GM18505 (cell line): ENCODE results near the gene CRISPLD2.

Experiments
- ATAC-seq: cut with Tn5 transposase; IDR thresholded peaks from one replicate; pipeline ENCODE4 v1.9.1; 2021; ENCODE audit not compliant: unreplicated experiment
- POLR2A ChIP-seq: IDR thresholded peaks from 4 replicates; pipeline ENCODE4 v1.6.1; 2011; ENCODE audit warnings: borderline replicate concordance; ENCODE audit not compliant: insufficient read depth, insufficient read length; ENCODE audit errors: extremely low read depth

CRISPLD2 gene

DNA sequence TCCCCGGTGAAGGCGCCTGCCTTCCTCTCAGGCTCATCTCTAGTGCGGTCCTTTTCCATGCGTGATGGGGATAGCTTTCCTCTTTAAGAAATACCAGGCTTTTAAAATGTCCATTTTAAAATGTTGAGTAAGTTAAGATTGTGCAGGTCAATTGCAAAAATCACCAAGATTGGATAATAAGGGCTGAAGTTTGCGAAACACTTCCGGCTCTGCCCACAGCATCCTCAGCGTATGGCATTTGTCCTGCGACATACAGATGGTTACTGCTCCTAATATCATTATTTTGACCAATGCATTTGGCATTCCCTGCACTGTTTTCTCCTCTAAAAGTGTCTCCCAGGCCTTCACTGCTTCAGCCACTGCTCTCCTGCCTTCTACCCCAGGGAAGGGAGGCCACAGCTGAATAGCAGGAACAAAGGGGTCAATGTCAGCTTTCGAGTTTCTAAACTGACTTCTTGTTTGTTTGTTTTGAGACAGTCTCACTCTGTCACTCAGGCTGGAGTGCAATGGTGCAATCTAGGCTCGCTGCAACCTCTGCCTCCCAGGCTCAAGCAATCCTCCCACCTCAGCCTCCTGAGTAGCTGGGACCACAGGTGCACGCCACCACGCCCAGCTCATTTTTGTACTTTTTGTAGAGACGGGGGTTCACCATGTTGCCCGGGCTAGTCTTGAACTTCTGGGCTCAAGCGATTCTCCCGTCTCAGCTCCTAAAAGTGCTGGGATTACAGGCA is 91.9 kb downstream of the CRISPLD2 start:
- TF ChIP-seq POLR2A: no peak
- no peak for ATAC-seq

DNA sequence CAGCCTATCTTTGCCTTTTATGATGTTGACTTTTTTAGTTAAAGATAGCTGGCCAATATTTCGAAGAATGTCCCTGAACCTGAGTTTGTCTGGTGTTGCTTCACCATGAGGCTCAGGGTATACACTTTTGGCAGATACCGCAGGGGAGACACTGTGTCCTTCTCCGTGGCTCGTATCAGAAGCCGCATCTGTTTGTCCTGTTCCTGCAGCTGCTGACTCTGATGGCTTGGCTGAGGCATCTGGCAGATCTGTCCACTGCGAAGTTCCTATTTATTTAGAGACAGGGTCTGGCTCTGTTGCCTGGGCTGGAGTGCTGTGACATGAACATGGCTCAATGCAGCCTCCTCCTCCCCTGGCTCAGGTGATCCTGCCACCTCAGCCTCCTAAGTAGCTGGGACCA is 93.5 kb downstream of the CRISPLD2 start:
- no peak for TF ChIP-seq POLR2A
- ATAC-seq: no peak

DNA sequence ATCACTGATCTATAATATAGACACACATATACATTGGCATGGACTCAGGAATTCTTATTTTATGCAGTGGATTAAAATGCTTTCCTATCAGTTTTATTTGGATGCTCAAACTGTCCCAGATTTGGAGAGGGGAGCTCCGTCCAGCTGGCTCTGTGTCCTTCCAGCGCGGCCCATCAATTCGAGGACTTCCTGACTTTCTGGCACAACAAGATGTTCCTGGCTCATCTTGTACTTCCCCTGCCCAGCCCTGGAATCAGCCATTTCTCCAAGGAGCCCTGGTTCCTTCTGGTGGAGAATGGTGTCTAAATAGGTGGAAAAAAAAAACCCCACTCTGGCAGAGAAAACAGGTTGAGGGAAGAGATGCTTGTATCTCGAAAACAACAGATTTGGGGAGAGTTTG is 94.5 kb downstream of the CRISPLD2 start:
- no peak for TF ChIP-seq POLR2A

DNA sequence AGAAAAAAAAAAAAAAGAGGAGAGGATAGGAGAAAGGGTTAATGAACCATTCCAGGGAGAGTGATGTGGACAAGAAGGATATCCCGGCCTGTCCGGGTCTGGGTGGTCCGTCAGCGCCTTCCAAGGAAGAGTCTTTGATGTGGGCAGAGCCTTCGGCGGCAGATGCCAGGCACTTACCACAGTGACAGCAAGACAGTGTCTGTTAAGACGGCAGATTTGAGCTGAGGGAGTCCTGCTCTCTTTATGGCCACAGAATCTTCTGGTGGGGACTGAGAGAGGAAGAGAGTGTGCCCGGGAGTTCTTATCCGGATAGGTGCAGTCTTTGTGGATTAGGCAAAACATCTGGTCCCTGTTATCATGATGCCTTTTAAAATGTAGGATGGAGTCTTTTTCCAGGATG is 96.4 kb downstream of the CRISPLD2 start:
- no peak for TF ChIP-seq POLR2A
- no peak for ATAC-seq

More for the DNA sequence above, 94.5 kb downstream of the CRISPLD2 start:
- no peak for ATAC-seq

DNA sequence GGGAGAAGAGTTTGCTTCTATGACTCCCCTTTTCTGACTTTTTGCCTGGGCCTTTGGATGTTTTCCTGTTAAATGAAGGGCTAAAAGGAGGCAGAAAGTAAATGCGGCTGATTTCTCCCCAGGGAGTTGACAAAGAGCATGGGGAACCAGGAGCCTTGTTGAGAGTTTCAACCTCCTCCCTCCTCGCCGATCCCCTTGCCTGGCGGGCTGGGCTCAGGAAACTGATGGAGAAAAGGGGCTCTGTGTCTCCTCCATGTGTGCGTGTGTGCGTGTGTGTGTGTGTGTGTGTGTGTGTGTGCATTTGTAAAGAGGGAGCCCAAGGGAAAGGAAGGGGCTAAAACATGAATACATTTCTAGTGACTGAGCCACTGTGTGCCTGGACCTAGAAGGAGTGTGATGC is 97.1 kb downstream of the CRISPLD2 start:
- ATAC-seq: no peak
- no peak for TF ChIP-seq POLR2A

DNA sequence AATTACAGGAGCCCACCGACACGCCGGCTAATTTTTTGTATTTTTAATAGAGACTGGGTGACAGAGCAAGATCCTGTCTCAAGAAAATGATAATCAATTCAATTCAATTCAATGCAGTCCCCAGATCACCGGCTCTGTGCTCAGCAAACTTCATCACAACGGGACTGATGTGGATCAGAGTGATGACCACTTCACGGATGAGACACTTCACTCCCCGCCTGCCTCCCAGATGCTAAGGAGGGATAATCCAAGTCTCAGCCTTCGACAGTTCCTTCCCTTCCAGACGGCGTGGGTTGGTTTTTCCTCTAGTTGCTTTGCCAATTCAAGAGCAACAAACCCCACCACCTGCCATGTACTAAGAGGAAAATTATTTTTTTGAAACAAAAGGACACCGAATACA is 97.7 kb downstream of the CRISPLD2 start:
- no peak for TF ChIP-seq POLR2A
- no peak for ATAC-seq

DNA sequence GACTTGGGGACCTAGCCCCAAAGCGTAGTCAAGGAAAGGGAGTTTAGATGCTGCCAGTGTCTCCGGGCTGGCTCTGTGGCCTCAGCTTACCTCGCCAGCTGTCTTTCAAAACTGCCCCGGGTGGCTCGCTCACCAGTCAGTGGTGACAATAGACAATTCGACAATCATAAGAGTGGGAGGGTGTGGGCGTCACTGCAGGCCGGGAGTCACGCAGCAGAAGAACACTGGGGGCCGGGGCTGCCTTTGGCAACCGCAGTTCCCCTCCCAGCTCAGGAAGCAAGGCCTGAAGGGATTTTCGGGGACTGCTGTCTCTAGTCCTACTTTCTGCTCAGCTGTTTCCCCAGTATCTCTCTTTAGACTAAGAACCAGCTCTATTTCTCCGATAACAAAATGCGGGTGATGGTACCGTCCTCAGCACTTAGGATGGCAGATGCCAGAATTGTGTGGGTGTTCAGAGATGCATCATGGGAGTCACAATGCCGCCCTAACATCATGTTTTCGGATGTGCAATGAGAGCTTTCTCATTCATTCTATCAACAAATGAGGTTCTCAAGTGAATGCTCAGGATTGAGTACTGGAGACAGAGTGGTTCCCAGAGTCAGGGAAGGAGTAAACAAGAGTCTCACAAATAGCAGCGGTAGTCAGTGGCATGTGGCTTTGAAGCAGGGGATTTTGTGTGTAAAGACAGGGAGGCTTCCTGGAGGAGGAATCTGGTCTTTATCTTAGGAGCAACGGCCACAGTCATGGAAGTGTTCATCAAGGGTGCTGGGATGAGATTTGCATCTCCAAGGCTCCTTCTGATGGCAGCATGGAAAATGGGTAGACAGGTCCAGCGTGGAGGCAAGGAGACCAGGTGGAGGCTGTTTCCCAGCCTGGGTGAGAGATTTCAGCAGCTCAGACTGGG is 98.5 kb downstream of the CRISPLD2 start:
- TF ChIP-seq POLR2A: no peak
- no peak for ATAC-seq

DNA sequence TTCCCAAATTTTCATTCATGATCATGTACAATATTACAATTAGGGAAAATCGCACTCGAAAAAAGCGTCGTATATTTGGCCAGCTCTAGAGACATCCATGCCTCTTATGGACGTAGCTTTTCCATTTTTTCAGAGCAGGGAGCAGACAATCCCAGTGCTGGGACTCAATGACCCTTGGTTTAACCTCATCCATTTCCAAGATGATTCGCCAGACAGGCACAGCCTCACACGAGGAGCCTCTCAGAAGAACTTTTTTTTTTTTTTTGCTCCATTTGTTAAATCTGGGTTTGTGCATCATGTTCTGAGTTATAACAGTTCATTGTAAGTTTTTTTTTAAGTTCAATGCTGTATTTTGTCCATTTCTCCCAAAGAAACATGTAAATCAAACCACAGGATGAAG is 99.5 kb downstream of the CRISPLD2 start:
- no peak for ATAC-seq
- TF ChIP-seq POLR2A: no peak

DNA sequence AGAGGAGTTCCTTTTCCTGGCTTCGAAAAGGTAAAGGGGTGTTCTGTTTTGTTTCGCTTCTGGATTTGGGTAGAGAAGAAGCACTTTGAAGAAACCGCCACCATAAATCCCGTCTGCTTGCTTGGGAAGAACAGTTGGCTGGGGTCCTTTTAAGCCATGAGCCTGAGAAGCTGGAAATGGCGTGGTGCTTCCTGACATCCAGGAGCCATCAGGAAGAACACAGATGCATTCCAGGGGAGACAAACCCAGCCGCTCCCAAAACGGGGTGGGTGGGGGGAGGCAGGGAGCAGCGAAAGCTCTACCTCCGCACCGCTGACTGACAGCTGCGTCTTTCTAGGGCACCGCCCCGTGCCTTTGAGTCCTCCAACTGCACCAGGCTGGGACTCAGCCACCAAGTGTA is 99.9 kb downstream of the CRISPLD2 start:
- no peak for ATAC-seq
- TF ChIP-seq POLR2A: no peak

DNA sequence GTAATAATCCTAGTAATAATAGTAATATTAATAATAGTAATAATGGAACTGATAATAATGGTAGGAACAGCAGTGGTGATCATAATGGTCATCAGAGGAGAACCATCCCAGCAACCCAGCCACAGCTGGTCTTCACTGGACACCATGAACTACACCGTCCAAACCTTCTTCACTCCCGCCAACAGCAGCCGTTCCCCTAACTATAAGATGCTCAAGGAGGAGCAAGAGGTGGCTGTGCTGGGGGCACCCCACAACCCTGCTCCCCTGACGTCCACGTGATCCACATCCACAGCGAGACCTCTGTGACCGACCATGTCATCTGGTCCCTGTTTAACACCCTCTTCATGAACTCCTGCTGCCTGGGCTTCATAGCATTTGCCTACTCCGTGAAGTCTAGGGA is 100.5 kb downstream of the CRISPLD2 start:
- no peak for TF ChIP-seq POLR2A
- no peak for ATAC-seq

DNA sequence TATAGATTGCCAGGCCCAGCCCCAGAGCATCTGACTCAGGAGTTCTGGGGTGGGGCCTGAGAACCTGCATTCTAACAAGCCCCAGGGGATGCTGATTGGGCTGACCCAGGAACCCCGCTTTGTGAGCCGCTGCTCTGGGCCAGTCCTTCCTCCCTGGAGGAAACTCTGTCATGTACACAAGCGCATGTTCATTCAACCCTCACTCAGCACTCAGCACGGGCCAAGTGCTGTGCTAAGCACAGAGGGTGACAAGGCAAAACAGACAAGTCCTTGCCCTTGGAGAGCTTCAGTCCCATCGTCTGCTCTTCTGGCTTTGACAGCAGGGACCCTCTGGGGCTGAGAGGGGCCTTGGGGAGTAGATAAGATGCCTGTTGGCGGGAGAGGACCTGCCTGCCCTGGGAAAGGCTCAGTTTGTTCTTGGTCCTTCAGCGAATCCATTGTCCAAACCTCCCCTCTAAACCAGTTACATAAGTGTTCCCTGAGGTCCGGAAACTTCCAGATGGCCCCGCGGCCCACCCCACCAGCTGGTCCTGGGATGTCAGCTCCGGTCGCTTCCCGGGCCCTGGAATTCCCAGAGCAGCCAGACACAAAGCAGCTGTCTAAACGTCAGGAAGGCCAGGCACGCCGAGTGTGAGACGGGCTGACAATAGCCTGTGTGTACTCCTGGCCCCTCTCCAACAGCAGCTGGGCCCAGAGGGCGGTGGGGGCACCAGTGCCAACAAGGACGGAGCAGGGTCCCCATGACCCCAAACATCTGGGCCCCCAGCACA is 102.8 kb downstream of the CRISPLD2 start:
- no peak for ATAC-seq
- TF ChIP-seq POLR2A: no peak

DNA sequence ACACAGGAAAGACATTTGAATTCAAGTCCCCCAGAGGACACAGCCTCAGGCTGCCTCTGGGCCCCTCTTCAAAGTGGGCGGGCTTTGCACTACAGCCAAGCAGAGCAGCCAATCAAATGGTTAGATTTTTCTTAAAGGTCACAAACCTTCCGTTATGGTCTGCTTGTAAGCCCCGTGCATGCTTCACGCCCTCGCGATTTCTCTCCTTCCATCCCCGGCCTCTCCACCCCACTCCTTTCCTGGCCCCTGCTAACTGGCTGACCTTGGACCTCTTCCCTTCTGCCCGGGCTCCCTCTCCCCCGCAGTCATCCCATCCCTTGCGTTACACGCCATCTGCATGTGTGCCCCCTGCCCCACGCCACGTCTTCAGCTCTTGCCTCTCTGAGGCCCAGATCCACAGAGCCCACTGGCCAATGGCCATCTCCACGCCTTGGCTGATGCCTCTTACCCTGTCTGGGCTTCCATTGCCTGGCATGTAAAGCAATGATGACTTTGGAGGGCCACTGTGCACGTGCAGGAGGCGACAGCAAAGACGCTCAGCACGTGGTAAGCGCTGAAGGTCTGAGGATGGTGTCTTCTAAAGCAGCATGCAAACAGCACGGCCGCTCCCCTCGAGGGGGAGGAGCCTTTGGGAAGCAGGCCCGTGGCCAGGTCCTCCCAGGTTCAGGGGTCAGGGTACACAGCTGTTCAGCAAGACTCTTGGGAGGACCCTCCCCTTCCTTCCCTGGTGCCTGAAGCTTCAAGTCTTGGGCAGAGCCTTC is 104.7 kb downstream of the CRISPLD2 start:
- TF ChIP-seq POLR2A: no peak
- ATAC-seq: no peak
